HG02678 (cell line): ENCODE measurements around the gene TICRR.

Experiments used
- ATAC-seq: cut with Tn5 transposase; IDR thresholded peaks from one replicate; pipeline ENCODE4 v1.9.1; 2021; ENCODE audit warnings: mild to moderate bottlenecking, moderate library complexity; ENCODE audit not compliant: unreplicated experiment

Gene TICRR

GRCh38 chr15:89671687-89672086 lies 96.4 kb downstream of the TICRR start:
- no peak for ATAC-seq

- ATAC-seq: no peak
Observed at GRCh38 chr15:89672221-89673164, 97.2 kb downstream of the TICRR start.

GRCh38 chr15:89673165-89673512 lies 97.9 kb downstream of the TICRR start:
- no peak for ATAC-seq

GRCh38 chr15:89674526-89674925 lies 99.3 kb downstream of the TICRR start:
- no peak for ATAC-seq

- ATAC-seq: no peak
Observed at GRCh38 chr15:89675606-89676005, 100.3 kb downstream of the TICRR start.

- no peak for ATAC-seq
Observed at GRCh38 chr15:89677381-89677780, 102.1 kb downstream of the TICRR start.
